Epithelial cell of esophagus (primary cell): ENCODE measurements around the gene CELF4.

Experiments
- DNase-seq: peaks from one replicate; pipeline ENCODE4 v3.0.0; 2010; ENCODE audit warnings: low read depth
- H3K4me3 ChIP-seq: 2 replicates; pipeline ENCODE4 v1.5.1; 2011; ENCODE audit warnings: mild to moderate bottlenecking, low read length, control low read depth
- TF ChIP-seq, protein P1 (sequence below): IDR thresholded peaks from 2 replicates; pipeline ENCODE4 v1.5.1; 2011; ENCODE audit warnings: low read depth, mild to moderate bottlenecking, low read length, control low read depth, inconsistent platforms; ENCODE audit not compliant: insufficient read depth; ENCODE audit errors: missing control alignments

The CELF4 gene

DNA sequence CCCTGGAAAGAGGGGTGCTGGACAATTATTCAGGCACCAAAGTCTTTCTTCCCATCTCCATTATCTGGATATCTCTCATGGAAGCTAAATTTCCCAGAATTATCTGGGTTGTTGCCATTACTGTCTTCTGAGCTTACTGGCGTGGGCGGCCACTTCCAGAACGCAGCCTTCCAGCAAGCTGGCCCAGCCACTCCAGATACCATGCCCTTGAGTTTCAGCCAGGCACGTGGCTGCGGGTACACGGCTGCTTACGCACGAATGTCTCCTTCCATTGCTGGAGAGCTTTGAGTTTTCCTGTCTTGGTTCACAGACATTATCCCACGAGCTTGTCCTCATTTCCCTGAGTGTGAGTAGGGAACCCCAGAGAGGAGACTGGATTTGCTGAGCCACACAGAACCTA is 32.7 kb downstream of the CELF4 start:
- TF ChIP-seq, protein P1, sequence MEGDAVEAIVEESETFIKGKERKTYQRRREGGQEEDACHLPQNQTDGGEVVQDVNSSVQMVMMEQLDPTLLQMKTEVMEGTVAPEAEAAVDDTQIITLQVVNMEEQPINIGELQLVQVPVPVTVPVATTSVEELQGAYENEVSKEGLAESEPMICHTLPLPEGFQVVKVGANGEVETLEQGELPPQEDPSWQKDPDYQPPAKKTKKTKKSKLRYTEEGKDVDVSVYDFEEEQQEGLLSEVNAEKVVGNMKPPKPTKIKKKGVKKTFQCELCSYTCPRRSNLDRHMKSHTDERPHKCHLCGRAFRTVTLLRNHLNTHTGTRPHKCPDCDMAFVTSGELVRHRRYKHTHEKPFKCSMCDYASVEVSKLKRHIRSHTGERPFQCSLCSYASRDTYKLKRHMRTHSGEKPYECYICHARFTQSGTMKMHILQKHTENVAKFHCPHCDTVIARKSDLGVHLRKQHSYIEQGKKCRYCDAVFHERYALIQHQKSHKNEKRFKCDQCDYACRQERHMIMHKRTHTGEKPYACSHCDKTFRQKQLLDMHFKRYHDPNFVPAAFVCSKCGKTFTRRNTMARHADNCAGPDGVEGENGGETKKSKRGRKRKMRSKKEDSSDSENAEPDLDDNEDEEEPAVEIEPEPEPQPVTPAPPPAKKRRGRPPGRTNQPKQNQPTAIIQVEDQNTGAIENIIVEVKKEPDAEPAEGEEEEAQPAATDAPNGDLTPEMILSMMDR: no peak
- DNase-seq: no peak
- no peak overlapping the region for H3K4me3 ChIP-seq

DNA sequence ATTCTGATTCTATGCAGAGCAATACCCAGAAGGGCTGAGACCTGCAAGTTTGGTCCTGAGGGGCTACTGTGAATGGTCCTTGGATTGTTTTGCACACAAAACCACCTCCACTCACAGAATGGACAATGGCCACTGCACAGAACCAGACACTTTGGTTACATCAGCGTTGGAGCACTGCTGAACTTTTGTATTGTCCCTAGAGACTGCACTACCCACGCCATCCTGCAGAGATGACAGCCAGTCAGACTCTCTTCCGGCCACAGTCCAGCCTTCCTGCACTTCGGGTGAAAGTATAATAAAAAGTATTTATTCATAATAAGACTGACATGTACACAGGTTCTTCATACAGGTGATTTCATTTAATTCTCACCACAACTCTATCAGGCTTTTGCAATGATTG is 35.7 kb downstream of the CELF4 start:
- TF ChIP-seq, protein P1: no peak
- H3K4me3 ChIP-seq: no peak overlapping the region
- no peak for DNase-seq

DNA sequence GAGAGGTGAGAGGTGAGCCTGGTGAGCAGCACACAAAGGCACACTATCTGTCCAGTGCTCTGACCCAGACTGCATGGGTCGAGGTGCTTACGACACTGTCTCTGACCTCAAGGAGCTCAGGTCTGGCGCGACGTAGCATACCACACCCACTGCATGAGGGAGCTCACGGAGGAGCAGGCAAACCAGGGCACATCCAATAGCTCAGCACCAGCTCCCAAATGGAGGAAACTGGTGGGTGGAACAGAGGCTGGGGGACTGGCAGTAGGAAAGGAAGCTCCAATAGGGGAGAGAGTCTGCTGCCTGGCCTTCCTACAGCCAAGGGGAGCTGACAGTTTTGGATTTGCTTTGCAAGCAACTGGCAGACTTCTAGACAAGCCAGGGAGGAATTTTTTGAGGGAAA is 36.3 kb downstream of the CELF4 start:
- no peak for DNase-seq
- TF ChIP-seq, protein P1: no peak
- H3K4me3 ChIP-seq: no peak overlapping the region

DNA sequence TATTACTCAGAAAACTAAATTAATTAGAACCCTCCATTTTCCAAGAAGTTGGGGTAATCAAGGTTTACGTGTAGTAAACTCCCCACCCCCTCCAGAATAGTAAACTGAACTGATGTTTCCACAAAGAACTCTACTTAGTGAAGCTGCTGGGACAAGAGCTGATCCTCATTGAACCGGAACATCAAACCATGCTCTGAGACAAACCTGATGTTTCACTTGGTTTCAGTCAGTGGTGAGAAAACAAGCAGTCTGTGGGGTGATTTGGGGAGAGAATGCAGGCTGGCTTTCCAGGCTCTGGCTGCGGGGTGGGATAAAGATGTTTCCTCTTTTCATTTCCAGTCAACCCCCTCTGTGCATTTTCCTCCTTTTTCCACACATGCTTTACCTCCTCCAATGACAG is 38.2 kb downstream of the CELF4 start:
- DNase-seq: no peak
- H3K4me3 ChIP-seq: no peak overlapping the region
- TF ChIP-seq, protein P1: no peak

DNA sequence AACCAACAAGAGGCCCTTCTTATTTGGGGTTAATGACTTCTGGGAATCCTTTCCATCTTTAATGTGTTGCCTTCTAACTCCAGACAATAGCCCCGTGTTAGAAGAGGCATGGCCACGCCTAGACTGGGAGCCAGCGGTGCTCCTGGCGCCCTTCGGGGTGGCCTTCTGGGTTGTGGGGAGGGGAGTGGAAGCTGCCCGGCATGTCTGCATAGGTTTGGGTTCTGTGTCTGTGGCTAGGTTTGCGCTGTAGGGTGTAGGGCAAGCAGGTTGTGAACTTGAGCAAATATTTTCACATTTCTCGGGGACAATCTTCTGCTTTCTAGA is 40.4 kb downstream of the CELF4 start:
- no peak overlapping the region for H3K4me3 ChIP-seq
- DNase-seq: no peak
- TF ChIP-seq, protein P1: no peak

DNA sequence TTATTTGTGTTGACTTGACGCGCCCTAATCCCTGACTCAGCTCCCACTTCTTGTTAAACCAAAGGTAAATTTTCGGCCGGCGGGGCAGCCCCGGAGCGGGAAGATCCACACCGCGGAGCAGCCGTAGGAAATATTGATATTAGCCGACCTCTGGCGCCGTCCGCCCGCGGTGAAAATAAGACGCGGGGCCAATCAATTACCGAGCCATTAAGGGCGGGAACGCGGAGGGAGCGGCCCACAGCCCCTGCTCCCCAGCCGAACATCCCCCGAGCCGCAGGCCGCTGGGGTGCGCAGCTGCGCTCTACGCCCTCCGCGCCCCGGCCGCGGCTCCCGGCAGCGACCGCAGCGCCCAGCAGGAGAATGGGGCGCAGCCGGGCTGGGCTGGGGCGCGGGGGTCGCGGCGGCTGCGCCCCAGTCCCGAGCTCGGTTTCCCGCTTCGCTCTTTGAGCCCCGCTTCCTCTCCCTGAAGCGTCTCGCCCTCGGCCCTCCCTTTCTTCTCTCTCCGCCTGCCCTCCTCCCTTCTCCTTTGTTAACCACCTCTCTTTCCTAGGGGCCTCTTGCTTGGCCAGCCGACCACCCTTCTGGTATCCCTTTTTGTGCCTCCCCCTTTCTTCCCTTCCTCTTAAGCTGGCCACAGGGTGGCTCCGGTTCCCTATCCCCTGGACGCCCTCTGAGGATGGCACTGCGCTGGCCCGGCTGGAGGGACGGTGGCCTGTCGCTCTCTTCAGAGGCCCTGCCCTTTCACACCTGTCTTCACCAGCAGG is 40.9 kb downstream of the CELF4 start:
- TF ChIP-seq, protein P1: no peak

DNA sequence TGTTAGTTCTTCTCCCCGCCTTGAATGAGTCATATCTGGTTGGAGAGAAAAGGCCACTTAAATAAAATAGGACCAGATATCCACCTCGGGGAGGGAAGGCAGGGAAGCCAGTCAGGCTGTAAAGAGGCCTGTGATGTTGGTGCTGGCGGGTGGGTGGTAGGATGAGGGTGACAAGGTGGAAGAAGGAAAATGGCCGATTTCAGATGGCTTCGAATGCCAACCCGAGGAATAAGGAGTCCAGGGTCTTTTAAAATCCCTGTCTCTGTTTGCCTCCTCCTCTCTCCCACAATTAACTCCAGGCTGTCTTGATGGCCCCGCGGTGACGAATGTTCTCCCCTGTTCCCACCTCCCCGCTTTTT is 41.5 kb downstream of the CELF4 start:
- H3K4me3 ChIP-seq: no peak overlapping the region
- TF ChIP-seq, protein P1: no peak
- DNase-seq: no peak

More for the DNA sequence above, 40.9 kb downstream of the CELF4 start:
- DNase-seq: no peak
- no peak overlapping the region for H3K4me3 ChIP-seq
